H1 (cell line): ENCODE measurements around the gene QRICH1. TPM values are rescaled to one million over a fixed set of nuclear protein-coding genes. Genes with fewer than 3 reads are reported as not detected.

ENCODE experiments used
- CTCF ChIA-PET: fragments of 300-600 bp; sonication (Branson Sonifier 250); formaldehyde crosslinking; loops from one replicate; lab custom pipeline; 2021; ENCODE audit not compliant: partially characterized antibody; lab: Charles Lee
- POLR2A ChIA-PET: fragments of 300-600 bp; sonication (Branson Sonifier 250); formaldehyde crosslinking; loops from one replicate; lab custom pipeline; 2021; ENCODE audit warnings: inconsistent platforms; ENCODE audit not compliant: partially characterized antibody; lab: Charles Lee
- DNase-seq, 2 experiments: peaks; one replicate each; pipeline versions ENCODE4 v3.0.0 to v3.0.0-alpha.2; 2010 to 2022; ENCODE audit warnings: low spot score in 2 of 2, low read depth in 1 of 2, mixed read lengths in 1 of 2
- FAIRE-seq: peaks from 2 replicates; lab custom pipeline; 2011; peaks lifted over from hg19 to GRCh38; lab: Jason Lieb, UNC
- H2AFZ ChIP-seq: 2 replicates; pipeline ENCODE4 v1.8.1; 2012; ENCODE audit warnings: low read length, inconsistent platforms
- H2AK5ac ChIP-seq: 2 replicates; pipeline ENCODE4 v1.6.1; 2013; ENCODE audit warnings: low read depth, low read length
- H2BK120ac ChIP-seq: replicated peaks from 2 replicates; pipeline ENCODE3; 2013; ENCODE audit warnings: low read depth, low read length, inconsistent platforms
- H2BK12ac ChIP-seq: 2 replicates; pipeline ENCODE4 v1.6.1; 2013; ENCODE audit warnings: low read depth, low read length
- H2BK15ac ChIP-seq: 2 replicates; pipeline ENCODE4 v1.6.1; 2013; ENCODE audit warnings: low read length
- H2BK20ac ChIP-seq: 2 replicates; pipeline ENCODE4 v1.6.1; 2013; ENCODE audit warnings: low read length
- H2BK5ac ChIP-seq: 2 replicates; pipeline ENCODE4 v1.6.1; 2013; ENCODE audit warnings: low read depth, low read length
- H3K14ac ChIP-seq: 2 replicates; pipeline ENCODE4 v1.6.1; 2013; ENCODE audit warnings: inconsistent platforms; ENCODE audit not compliant: insufficient read length
- H3K18ac ChIP-seq: 2 replicates; pipeline ENCODE4 v1.6.1; 2013; ENCODE audit warnings: low read length; ENCODE audit errors: extremely low read depth
- H3K23ac ChIP-seq: 2 replicates; pipeline ENCODE4 v1.6.1; 2013; ENCODE audit warnings: inconsistent platforms; ENCODE audit not compliant: insufficient read length
- H3K23me2 ChIP-seq: 2 replicates; pipeline ENCODE4 v1.6.1; 2013; ENCODE audit warnings: low read depth, low read length
- H3K27ac ChIP-seq: 2 replicates; pipeline ENCODE4 v1.6.1; 2011; ENCODE audit warnings: low read depth, low read length, inconsistent platforms
- H3K27me3 ChIP-seq, 4 experiments: replicated peaks in 1 of 4; 1 replicate in 1 of 4; 2 replicates in 3 of 4; pipeline versions ENCODE4 v1.6.1 to v1.8.1; 2011 to 2013; ENCODE audit warnings: low read length in 3 of 4, mild to moderate bottlenecking in 3 of 4, inconsistent platforms in 2 of 4, mixed read lengths in 2 of 4, moderate library complexity in 1 of 4; ENCODE audit not compliant: control insufficient read depth in 3 of 4, insufficient read depth in 3 of 4; ENCODE audit errors: extremely low read depth in 1 of 4
- H3K36me3 ChIP-seq, 4 experiments: 2 replicates each; pipeline versions ENCODE4 v1.6.1 to v1.8.1; 2011 to 2013; ENCODE audit warnings: mild to moderate bottlenecking in 4 of 4, low read length in 3 of 4, moderate library complexity in 2 of 4, control low read depth in 1 of 4, inconsistent platforms in 1 of 4; ENCODE audit not compliant: insufficient read depth in 4 of 4, control insufficient read depth in 2 of 4
- H3K4ac ChIP-seq: replicated peaks from 2 replicates; pipeline ENCODE3; 2013; ENCODE audit warnings: low read length, low read depth, mixed read lengths, inconsistent platforms; ENCODE audit not compliant: insufficient read length
- H3K4me1 ChIP-seq, 4 experiments: replicated peaks in 1 of 4; 1 replicate in 1 of 4; 2 replicates in 3 of 4; pipeline versions ENCODE4 v1.6.1 to v1.8.1; 2011 to 2013; ENCODE audit warnings: low read length in 3 of 4, inconsistent platforms in 2 of 4, mixed read lengths in 1 of 4; ENCODE audit not compliant: insufficient read depth in 4 of 4, control insufficient read depth in 3 of 4
- H3K4me2 ChIP-seq, 2 experiments: 2 replicates each; pipeline versions ENCODE4 v1.6.1 to v1.8.1; 2011 to 2013; ENCODE audit warnings: low read depth in 2 of 2, low read length in 2 of 2, control low read depth in 1 of 2, inconsistent platforms in 1 of 2, mild to moderate bottlenecking in 1 of 2; ENCODE audit not compliant: insufficient read depth in 1 of 2
- H3K4me3 ChIP-seq, 4 experiments: fragments of 200-600, 300-600 bp in 1 of 4; sonication (generic), shearing (Covaris generic), sonication (Bioruptor Twin) in 1 of 4; 2 replicates each; pipeline versions ENCODE4 v1.5.1 to v1.8.1; 2011 to 2016; ENCODE audit warnings: low read length in 4 of 4, low read depth in 3 of 4, control low read depth in 2 of 4, inconsistent platforms in 2 of 4, mild to moderate bottlenecking in 2 of 4, mixed read lengths in 1 of 4, moderate library complexity in 1 of 4; ENCODE audit not compliant: insufficient read depth in 2 of 4; ENCODE audit errors: extremely low read depth in 1 of 4
- H3K56ac ChIP-seq: replicated peaks from 2 replicates; pipeline ENCODE3; 2013; ENCODE audit warnings: low read depth, mild to moderate bottlenecking, mixed read lengths, low read length, inconsistent platforms; ENCODE audit not compliant: insufficient read length
- H3K79me1 ChIP-seq: 2 replicates; pipeline ENCODE4 v1.6.1; 2013; ENCODE audit warnings: low read depth, low read length, control low read depth
- H3K79me2 ChIP-seq, 2 experiments: 2 replicates each; pipeline versions ENCODE4 v1.6.1 to v1.8.1; 2012 to 2013; ENCODE audit warnings: low read length in 2 of 2, mild to moderate bottlenecking in 2 of 2, inconsistent platforms in 1 of 2; ENCODE audit not compliant: insufficient read depth in 2 of 2, control insufficient read depth in 1 of 2
- H3K9ac ChIP-seq, 4 experiments: replicated peaks in 1 of 4; 1 replicate in 1 of 4; 2 replicates in 3 of 4; pipeline versions ENCODE4 v1.6.1 to v1.8.1; 2011 to 2013; ENCODE audit warnings: low read depth in 3 of 4, low read length in 3 of 4, control low read depth in 2 of 4, mild to moderate bottlenecking in 2 of 4, moderate library complexity in 2 of 4, inconsistent platforms in 1 of 4; ENCODE audit errors: extremely low read depth in 1 of 4
- H3K9me3 ChIP-seq, 2 experiments: 2 replicates each; pipeline versions ENCODE4 v1.6.1 to v1.8.1; 2012 to 2013; ENCODE audit warnings: mild to moderate bottlenecking in 2 of 2, moderate library complexity in 2 of 2, control low read depth in 1 of 2, inconsistent platforms in 1 of 2, low read depth in 1 of 2, low read length in 1 of 2, mixed read lengths in 1 of 2; ENCODE audit not compliant: insufficient read depth in 2 of 2
- H4K20me1 ChIP-seq, 2 experiments: replicated peaks in 1 of 2; 2 replicates each; pipeline versions ENCODE3 to v1.8.1; 2011 to 2013; ENCODE audit warnings: inconsistent platforms in 2 of 2, low read length in 2 of 2, mild to moderate bottlenecking in 1 of 2; ENCODE audit not compliant: insufficient read depth in 2 of 2, control insufficient read depth in 1 of 2
- H4K5ac ChIP-seq: 2 replicates; pipeline ENCODE4 v1.6.1; 2013; ENCODE audit warnings: low read length, low read depth, mixed read lengths, inconsistent platforms; ENCODE audit not compliant: insufficient read length
- H4K8ac ChIP-seq: 2 replicates; pipeline ENCODE4 v1.8.0; 2013; ENCODE audit warnings: mild to moderate bottlenecking, moderate library complexity, low read length, inconsistent platforms; ENCODE audit not compliant: insufficient read depth; ENCODE audit errors: extremely low read depth
- H4K91ac ChIP-seq: replicated peaks from 2 replicates; pipeline ENCODE3; 2013; ENCODE audit warnings: low read length, mixed read lengths, inconsistent platforms; ENCODE audit not compliant: insufficient read length
- BCL11A ChIP-seq, 2 experiments: IDR thresholded peaks; one replicate each; pipeline ENCODE4 v1.6.1; 2011; ENCODE audit warnings: low read depth in 2 of 2, low read length in 2 of 2, mild to moderate bottlenecking in 2 of 2
- CEBPB ChIP-seq: IDR thresholded peaks from 2 replicates; pipeline ENCODE4 v1.6.1; 2012; ENCODE audit warnings: low read depth, low read length
- EP300 ChIP-seq, 2 experiments: IDR thresholded peaks; 1 replicate in 1 of 2; 2 replicates in 1 of 2; pipeline ENCODE4 v1.6.1; 2011 to 2012; ENCODE audit warnings: low read depth in 2 of 2, low read length in 2 of 2, mild to moderate bottlenecking in 2 of 2, borderline replicate concordance in 1 of 2, inconsistent platforms in 1 of 2, moderate library complexity in 1 of 2
- WGBS, 2 experiments: shearing (Covaris generic) in 1 of 2; methylation state at CpG; one replicate each; pipeline versions ENCODE4 v1.1.6 to v1.1.7; 2013 to 2015; ENCODE audit warnings: low lambda C conversion rate in 2 of 2, mixed read lengths in 2 of 2, inconsistent platforms in 1 of 2, low coverage in 1 of 2, missing lambda C conversion rate in 1 of 2; ENCODE audit not compliant: insufficient replicate concordance in 2 of 2, insufficient coverage in 1 of 2, insufficient read length in 1 of 2; ENCODE audit errors: extremely low coverage in 1 of 2, missing lambda C conversion rate in 1 of 2; 5-methylcytosine and 5-hydroxymethylcytosine counted together
- polyA plus RNA-seq, 7 experiments: library from polyadenylated mRNA; depleted of rRNA in 3 of 7; stranded (reverse) in 5 of 7; unstranded in 2 of 7; fragments of >200 nt in 5 of 7; fragments of 200-250 nt in 2 of 7; gene quantifications; 1 replicate in 5 of 7; 2 replicates in 1 of 7; 4 replicates in 1 of 7; pipeline versions ENCODE4 v1.2.1 to v1.2.3, GENCODE V29; 2011 to 2013; ENCODE audit warnings: missing spikeins in 2 of 7, mixed read lengths in 2 of 7
- total RNA-seq: library from RNA; stranded (reverse); fragmentation: NEBNext Ultra II Directional; extraction: Animal tissue kit (Norgen Biotek cat#: 25700); gene quantifications from 2 replicates; pipeline ENCODE4 v1.2.1, GENCODE V29; 2021

Gene QRICH1
- total and polyA plus RNA-seq, 2 of the 8 experiments (the other 6 are each of a cell fraction or from before 2014, with no cell fraction given) = 128 to 142 TPM

GRCh38 chr3:49028298-49028672 lies 65.6 kb downstream of the QRICH1 start:
- Histone ChIP-seq H4K5ac (no peak overlapping the region), H3K27me3 (no peaks in the 10 kb centered on the region; a peak in 1 of 7 replicates), H3K4ac (no peak overlapping the region), H3K4me3 (peak overlapping the region; percentile 50 to 81 (median 76); a peak in 7 of 8 replicates), H3K27ac (peak overlapping the region; percentile 54), H2AFZ (no peak overlapping the region), H2BK5ac (no peak overlapping the region), H3K23ac (no peak overlapping the region), H4K91ac (no peak overlapping the region), H2BK20ac (no peak overlapping the region), H4K20me1 (peaks cover 10 to 22% of the 10 kb centered on the region in 2 experiments), H3K9ac (peak overlapping the region in 3 of 4 experiments; percentile 12 to 83 (median 82); a peak in 3 of 7 replicates), H3K18ac (no peak overlapping the region), H3K56ac (no peak overlapping the region), H4K8ac (no peak overlapping the region), H3K4me2 (peak overlapping the region; percentile 88 to 98), H3K79me2 (peaks cover 4 to 15% of the 10 kb centered on the region in 2 experiments; a peak in 3 of 4 replicates), H2BK15ac (no peak overlapping the region), H3K14ac (no peak overlapping the region), H2BK120ac (no peak overlapping the region), H3K4me1 (peaks cover 0 to 9% (median 6%) of the 10 kb centered on the region in 4 experiments; a peak in 5 of 7 replicates), H3K79me1 (peaks cover 8% of the 10 kb centered on the region), H3K9me3 (no peaks in the 10 kb centered on the region), H3K23me2 (peaks cover 7% of the 10 kb centered on the region), H2BK12ac (no peak overlapping the region), H2AK5ac (no peak overlapping the region), H3K36me3 (peaks cover 52 to 72% (median 66%) of the 10 kb centered on the region in 4 experiments)
- DNase-seq (no peak), FAIRE-seq (no peak)
- TF ChIP-seq CEBPB = no peak
- TF ChIP-seq BCL11A (IDR thresholded peaks at IDR 0.05; ENCODE audit: low read depth in 2 of 2, low read length in 2 of 2) = no peak
- TF ChIP-seq EP300 (IDR thresholded peaks at IDR 0.05; ENCODE audit: borderline replicate concordance in 1 of 2, low read depth in 2 of 2, low read length in 2 of 2) = no peak
- POLR2A ChIA-PET = interaction anchor here (0.6 to 33.9 kb wide), 19 partner anchors 12 to 451 kb away, joined by 3 to 1518 read pairs (median 4); partner anchors contain the start of genes ARIH2, CELSR3, DALRD3 and P4HTM
- WGBS, 2 experiments = 98% methylated on average over 4 of the region's 4 CpGs; no CpG with 5 or more reads in 1 of the 2 experiments
- CTCF ChIA-PET = interaction anchor here (1.3 kb wide), 1 partner anchor 15 kb away, joined by 5 read pairs; no protein-coding TSS in a partner anchor
